Dedifferentiated amniotic fluid mesenchymal stem cell (primary cell): Measurements from ENCODE around the gene MIPOL1.
A peak's percentile ranks its signal among the peaks of the same experiment; 100 is the strongest.
"Not testable (repeated sequence)": the region's sequence is repeated elsewhere in the genome, so short reads cannot be mapped to it uniquely, and the experiment has no call there.

Experiments
- DNase-seq: peaks from one replicate; pipeline ENCODE4 v3.0.0-alpha.2; 2016; ENCODE audit errors: extremely low spot score

Gene MIPOL1

DNA sequence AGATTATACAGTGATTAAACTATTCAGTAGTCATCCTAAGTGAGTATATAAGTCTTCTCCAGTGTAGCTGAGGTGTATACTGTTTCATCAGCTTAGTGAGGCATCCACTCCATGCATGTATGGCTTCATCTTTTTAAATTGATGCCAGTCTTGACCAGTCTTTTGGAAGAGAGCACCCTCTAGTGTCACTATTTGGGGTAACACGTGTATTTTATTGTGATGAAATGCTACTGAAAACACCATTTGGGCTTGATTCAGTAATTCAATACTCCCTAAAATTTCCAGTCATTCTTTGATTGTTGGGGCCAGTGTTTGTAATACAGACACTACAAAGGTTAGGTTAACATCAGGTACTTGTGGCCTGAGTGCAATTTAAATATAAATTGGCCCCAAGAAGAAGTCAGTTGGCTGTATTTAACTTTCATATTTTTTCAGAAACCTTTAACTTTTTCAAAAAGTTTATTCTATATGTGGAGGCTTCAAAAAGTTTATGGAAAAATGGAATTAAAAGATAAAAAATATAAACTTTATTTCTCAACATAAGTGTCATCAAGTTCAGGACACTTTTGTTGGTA, 35.3 kb downstream of the MIPOL1 start:
- peak; percentile 83 for DNase-seq

GRCh38 chr14:37234222-37234621, 36.5 kb downstream of the MIPOL1 start:
- no peak for DNase-seq

DNA sequence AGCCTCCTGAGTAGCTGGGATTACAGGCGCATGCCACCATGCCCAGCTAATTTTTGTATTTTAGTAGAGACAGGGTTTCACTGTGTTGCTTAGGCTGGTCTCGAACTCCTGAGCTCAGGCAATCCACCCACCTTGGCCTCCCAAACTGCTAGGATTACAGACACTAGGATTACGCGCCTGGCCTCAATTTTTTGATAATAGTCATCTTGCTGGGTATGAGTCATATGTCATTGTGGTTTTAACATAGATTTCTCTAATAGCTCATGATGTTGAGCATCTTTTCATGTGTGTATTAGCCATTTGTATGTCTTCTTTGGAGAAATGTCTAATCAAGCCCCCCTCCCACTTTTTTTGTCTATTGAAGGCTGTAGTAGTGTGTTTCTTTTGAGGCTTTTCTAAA, 38.3 kb downstream of the MIPOL1 start:
- DNase-seq: not testable (repeated sequence)

GRCh38 chr14:37237094-37237493, 39.4 kb downstream of the MIPOL1 start:
- no peak for DNase-seq

- DNase-seq: no peak
These were observed 40.0 kb downstream of the MIPOL1 start for GRCh38 chr14:37237735-37238200.

DNA sequence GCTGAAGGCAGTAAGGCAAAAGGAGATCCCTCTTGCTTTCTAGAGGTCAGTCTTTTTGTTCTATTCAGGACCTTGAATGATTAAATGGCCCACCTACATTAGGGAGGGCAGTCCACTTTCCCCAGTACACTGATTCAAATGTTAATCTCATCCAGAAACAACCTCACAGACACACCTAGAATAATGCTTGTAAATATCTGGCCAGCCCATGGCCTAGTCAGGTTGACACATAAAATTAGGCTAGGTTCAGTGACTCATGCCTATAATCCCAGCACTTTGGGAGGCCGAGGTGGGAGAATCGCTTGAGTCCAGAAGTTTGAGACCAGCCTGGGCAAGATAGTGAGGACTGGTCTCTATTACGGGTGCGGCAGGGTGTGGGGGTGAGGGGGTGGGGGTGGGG, 43.5 kb downstream of the MIPOL1 start:
- DNase-seq: no peak

DNA sequence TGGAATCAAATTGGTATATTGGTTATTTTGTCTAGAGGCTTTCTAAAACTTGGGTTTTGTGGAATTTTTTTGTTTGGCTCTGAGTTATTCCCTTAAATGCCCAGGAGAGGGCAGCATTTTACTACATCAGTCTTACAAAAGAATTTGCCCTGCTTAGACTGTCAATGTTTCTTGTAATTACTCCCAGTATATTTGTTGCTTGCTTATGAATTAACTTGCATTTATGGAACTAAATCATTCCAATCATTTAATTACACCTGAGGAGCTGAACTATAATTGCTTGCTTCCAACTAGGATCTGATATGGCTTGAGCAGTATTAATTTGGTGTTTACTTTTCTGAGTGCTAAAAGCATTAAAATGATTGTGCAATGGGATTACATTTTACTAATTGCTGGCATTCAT, 48.7 kb downstream of the MIPOL1 start:
- DNase-seq: peak; percentile 55

- DNase-seq: no peak
These were observed 50.2 kb downstream of the MIPOL1 start for GRCh38 chr14:37247791-37248461.

GRCh38 chr14:37251775-37252174, 54.0 kb downstream of the MIPOL1 start:
- no peak for DNase-seq

GRCh38 chr14:37252434-37252833, 54.7 kb downstream of the MIPOL1 start:
- no peak for DNase-seq

DNA sequence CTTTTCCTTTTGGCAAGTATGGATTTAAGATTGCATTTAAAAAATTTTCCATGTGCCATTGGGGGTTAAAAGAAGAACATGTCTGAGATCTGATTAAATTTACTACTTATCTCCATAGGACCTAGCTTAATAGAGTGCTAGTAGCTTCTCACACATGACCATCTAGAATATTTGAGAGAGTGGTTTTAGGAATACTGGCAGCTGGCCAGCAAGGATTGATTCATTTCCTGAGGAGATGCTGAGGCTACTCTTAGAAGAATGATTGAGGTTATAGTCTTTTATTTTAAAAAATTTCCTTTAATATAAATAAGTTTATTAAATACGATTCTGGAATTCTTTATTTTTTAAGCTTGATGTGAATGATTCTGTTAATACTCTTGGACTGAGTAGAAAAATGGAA, 56.2 kb downstream of the MIPOL1 start:
- DNase-seq: no peak

DNA sequence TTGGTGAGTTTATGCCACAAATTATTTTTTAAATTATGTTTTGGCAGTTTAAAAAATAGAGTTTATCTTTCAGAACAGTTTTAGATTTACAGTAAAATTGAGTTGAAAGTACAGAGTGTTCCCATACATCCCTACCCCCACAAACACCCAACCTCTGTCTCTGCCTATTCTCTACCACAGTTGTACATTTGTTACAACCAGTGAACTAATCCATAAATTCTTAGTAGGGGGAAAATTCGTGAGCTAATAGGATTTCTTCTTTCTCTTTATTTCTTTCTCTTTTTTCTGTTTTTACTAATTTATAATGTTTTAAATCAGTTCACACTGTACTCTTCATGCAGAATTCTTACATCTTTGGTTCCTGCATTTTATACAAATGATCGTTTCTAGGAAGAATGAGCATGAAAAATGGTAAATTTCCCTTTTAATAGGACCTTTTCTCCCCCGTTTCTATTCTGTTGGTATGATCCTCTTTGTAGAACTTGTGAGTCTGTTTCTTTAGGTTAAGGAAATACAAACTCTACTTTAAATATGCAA, 56.7 kb downstream of the MIPOL1 start:
- DNase-seq: no peak

GRCh38 chr14:37257501-37258070, 59.8 kb downstream of the MIPOL1 start:
- DNase-seq: no peak

- DNase-seq: no peak
These were observed 64.9 kb downstream of the MIPOL1 start for GRCh38 chr14:37262649-37263048.

DNA sequence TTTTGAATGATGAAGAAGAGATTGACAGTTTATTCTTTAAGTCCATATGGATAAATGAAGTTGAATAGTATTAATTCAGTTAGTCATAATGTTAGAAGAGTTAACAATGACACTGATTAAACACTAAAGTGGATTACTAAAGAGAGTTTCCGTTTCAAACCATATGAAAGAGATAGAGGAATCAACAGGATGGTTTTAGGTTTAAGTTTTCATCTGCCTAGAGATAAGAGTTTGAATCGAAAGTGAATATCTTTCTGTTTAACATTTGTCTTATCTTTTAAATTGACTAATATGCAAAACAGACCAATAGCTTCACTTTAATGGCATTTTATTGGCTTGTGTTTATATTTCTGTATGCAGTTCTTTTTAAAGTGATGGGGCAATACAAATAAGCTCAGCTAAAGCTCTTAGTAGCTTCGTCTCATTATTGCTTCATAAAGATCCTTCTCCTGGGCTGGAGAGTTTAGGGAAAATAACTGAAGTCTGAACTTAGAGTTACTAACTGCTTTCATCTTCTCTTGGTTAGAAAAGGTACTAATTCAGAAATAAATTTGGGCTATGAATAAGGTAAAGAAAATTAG, 66.0 kb downstream of the MIPOL1 start:
- DNase-seq: no peak

- DNase-seq: no peak
These were observed 71.1 kb downstream of the MIPOL1 start for GRCh38 chr14:37268788-37269187.

GRCh38 chr14:37270629-37271028, 72.9 kb downstream of the MIPOL1 start:
- DNase-seq: no peak

DNA sequence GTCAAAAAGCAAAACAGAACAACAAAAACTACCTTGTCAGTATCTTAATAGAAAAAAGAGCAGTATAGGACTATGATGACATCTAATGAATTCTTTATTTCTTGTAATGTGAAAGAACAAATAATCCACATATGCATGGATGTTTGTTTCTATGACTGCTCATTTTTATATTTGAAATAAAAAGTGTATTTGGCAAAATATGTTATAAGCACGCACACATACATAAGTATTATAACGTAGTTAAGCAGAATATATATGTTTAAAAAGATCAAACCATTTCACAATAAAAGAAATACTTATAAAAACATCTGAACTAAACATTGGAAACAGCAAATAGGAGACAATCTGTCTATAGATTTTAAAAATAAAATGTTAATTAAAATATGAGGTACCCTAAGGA, 74.8 kb downstream of the MIPOL1 start:
- no peak for DNase-seq

DNA sequence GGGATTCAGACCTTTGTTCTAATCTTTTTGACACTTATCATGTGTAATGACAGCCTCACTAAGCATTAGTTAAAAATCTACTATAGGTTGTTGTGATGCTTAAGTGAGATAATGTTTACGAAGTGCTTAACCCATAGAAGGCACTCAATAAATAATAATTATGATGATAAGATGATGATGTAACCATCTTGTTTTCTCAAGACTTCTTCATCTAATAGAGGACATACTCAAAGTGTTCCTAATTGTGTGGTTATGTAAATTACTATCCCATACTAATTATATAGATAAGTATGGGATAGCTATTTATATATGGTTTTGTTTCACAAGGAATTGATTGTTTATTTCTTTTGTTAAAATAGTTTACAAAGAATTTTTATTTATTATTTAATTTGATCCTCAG, 76.9 kb downstream of the MIPOL1 start:
- no peak for DNase-seq

DNA sequence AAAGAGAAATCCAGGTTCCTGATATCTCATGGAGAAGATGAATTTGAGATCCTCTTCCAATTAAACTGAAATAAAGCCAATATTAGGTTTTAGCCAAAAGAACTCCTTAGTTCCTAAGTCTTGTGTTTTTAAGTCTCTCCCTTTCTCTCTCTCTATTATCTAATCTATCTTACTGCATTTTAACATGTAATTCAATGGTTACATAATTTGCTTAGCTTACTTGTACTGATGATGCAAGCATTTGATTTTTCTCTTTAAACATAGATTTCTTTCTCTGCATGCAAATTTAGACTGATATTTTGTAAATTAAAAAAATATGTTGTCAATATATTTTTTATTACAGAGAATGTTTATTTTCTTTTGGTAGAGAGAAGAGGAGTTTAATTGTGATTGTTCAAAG, 78.2 kb downstream of the MIPOL1 start:
- no peak for DNase-seq

GRCh38 chr14:37278636-37279538, 81.2 kb downstream of the MIPOL1 start:
- no peak for DNase-seq

DNA sequence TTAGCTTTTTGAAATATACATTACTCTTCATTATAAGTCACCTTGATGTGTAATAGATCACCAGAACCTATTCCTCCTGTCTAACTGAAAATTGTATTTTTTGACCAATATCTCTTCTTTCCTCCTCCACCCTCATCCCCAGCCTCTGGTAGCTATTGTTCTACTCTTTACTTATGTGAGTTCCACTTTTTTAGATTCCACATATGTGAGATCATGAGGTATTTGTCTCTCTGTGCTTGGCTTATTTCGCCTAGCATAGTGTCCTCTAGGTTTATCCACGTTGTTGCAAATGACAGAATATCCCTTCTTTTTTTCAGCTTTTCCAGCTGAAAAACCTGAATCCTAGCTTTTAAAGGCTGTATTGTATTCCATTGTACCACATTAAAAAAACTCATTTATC, 82.1 kb downstream of the MIPOL1 start:
- no peak for DNase-seq
